ENCODE results near the gene CRLF2.
"Not testable (repeated sequence)": the region's sequence is repeated elsewhere in the genome, so short reads cannot be mapped to it uniquely, and the experiment has no call there.

Gene CRLF2

GRCh38 chrX:1215123-1215823 is 2.8 kb upstream of the CRLF2 start:
- DNase-seq (ENCODE audit: low read depth, low spot score), result no peak

DNA sequence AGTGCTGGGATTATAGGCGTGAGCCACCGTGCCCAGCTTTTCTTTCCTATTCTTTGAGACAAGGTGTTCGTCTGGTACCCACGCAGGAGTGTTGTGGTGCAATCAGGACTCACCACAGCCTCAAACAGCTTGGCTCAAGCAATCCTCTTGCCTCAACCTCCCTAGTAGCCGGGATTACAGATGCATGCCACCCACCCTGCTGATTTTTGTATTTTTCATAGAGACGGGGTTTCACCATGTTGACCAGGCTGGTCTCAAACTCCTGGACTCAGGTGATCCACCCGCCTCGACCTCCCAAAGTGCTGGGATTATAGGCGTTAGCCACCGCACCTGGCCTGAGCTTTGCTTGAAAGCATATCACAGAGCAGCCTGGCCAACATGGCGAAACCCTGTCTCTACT is 1.5 kb upstream of the CRLF2 start:
- DNase-seq (ENCODE audit: low read depth, low spot score), result no peak

GRCh38 chrX:1210844-1211243 is 1.6 kb downstream of the CRLF2 start:
- no peak for DNase-seq (ENCODE audit: low read depth, low spot score)

- no peak for DNase-seq (ENCODE audit: low read depth, low spot score)
Observed at GRCh38 chrX:1207496-1208025, 4.9 kb downstream of the CRLF2 start.

- DNase-seq (ENCODE audit: low read depth, low spot score), result no peak
Observed at GRCh38 chrX:1205681-1206611, 6.5 kb downstream of the CRLF2 start.

DNA sequence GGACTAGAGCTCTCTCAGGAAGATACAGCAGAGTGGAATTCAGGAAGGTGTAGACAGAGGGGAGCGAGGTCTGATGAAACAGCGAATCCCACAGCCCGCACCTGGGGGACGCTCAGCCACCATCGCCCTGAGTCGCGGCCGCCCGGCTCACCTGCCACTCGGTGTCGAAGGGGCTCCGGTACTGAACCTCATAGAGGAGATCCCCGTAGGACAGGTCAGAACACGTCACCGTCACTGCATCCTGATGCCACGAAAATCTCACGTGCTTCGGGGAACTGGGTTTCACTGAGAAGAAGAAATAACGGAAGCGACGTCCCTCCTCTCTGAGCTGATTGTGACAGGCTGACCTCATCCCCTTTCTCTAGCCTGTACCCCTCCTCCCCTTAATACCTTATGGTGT is 10.2 kb downstream of the CRLF2 start:
- no peak for DNase-seq (ENCODE audit: low read depth, low spot score)

DNA sequence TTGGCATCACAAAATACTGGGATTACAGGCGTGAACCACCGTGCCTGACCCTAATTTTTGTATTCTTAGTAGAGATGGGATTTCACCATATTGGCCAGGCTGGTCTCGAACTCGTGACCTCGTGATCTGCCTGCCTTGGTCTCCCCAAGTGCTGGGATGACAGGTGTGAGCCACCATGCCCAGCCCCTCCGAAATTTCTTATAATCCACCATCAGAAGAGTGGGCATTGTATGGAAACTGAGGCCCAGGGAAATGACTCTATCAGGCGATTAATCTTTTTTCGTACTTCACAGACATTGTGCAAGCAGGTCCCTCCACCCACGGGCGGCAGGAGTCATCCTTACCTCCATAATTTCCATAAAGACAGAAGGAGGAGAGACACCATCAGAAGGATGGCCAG is 16.0 kb downstream of the CRLF2 start:
- DNase-seq (ENCODE audit: low read depth, low spot score), result no peak

DNA sequence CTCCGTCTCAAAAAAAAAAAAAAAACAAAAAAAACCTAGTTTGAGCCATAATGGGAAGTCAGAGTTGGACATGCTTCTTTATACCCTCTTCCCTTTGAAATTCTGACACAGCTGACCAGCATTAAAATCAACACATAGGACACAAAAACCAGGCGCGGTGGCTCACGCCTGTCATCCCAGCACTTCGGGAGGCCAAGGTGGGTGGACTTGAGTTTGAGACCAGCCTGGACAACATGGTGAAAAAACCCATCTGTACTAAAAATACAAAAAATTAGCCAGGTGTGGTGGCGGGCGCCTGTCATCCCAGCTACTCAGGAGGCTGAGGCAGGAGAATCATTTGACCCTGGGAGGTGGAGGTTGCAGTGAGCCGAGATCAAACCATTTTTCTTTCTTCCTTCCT is 20.3 kb downstream of the CRLF2 start:
- not testable (repeated sequence) for DNase-seq (ENCODE audit: low read depth, low spot score)

DNA sequence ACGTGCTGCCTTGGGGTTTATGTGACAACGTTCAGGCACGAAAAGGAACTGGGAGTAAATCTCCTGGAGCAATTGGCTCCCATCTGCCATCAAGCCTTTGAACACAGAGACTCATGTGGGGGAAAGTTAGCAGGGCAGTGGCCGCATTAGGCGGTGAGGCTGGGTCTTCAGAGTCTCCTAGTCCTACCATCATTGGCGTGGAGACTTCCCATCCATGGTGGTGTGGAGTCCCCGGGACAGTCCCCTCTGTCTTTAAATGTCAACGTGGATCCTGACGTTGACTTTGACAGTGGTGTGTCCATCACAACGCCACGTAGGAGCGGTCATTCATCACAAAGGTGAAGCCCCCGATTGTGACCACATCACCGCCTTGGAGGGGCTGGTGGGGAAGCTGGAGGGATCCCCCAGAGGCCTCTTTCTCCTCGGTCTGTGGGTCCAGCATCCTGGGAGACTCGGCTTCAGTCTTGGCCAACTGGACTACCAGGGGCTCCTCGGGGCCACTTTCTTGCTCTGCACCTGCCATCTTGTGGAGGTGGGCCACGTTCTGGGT is 21.8 kb downstream of the CRLF2 start:
- DNase-seq (ENCODE audit: low read depth, low spot score), result no peak

DNA sequence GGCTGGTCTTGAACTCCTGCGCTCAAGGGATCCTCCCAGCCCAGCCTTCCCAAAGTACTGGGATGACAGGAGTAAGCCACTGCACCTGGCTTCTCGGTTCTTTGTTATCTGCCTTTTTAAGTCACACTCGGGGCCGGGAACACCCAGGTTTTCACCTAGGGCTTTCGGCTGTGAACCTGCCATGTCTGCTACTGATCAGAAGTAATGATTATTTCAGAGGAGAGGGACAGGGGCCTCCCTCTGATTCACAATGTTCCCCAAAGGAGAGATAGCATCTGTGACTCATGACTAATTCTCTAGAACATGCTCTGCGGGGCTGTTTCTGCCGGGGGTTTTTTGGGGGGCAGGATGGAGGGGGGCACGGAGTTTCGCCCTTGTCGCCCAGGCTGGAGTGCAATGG is 26.9 kb downstream of the CRLF2 start:
- no peak for DNase-seq (ENCODE audit: low read depth, low spot score)

GRCh38 chrX:1182211-1182610 is 30.2 kb downstream of the CRLF2 start:
- DNase-seq (ENCODE audit: low read depth, low spot score), result no peak

GRCh38 chrX:1181661-1182060 is 30.8 kb downstream of the CRLF2 start:
- DNase-seq (ENCODE audit: low read depth, low spot score), result not testable (repeated sequence)

DNA sequence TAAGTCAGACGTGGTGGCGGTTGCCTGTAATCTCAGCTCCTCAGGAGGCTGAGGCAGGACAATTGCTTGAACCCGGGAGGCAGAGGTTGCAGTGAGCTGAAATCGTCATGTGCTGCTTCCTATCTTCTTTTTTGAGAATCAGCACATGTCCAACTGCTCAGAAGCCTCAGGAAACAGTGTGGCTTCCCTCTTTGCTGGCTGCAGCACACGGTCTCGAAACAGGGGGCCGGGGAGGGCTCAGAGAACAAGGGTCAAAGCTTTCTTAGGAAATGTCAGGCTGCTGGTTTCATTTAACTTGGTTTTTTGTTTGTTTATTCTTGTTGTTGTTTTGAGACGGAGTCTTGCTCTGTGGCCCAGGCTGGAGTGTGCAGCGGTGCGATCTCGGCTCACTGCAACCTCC is 31.3 kb downstream of the CRLF2 start:
- no peak for DNase-seq (ENCODE audit: low read depth, low spot score)

DNA sequence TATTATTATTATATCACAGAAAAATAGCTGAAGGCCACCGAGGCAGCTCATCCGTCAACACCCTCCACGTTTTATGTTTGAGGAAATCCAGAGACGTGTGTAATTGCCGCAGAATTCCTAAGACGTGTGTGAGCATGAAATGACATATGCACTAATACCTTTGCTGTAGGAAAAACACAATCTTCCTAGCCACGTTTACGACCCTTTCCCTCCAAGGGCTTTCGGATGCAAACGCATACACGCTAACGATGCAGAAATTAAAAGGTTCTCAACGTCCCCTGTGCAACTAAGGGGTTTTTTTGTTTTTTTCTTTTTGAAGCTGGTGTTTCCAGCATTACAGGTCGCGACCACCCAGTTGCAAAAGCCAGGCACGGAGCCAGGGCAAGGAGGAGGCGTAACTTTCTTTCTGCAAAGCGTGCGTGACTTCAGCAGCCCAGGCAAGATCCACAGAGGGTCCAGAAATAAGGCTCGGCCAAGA is 33.8 kb downstream of the CRLF2 start:
- DNase-seq (ENCODE audit: low read depth, low spot score), result no peak

DNA sequence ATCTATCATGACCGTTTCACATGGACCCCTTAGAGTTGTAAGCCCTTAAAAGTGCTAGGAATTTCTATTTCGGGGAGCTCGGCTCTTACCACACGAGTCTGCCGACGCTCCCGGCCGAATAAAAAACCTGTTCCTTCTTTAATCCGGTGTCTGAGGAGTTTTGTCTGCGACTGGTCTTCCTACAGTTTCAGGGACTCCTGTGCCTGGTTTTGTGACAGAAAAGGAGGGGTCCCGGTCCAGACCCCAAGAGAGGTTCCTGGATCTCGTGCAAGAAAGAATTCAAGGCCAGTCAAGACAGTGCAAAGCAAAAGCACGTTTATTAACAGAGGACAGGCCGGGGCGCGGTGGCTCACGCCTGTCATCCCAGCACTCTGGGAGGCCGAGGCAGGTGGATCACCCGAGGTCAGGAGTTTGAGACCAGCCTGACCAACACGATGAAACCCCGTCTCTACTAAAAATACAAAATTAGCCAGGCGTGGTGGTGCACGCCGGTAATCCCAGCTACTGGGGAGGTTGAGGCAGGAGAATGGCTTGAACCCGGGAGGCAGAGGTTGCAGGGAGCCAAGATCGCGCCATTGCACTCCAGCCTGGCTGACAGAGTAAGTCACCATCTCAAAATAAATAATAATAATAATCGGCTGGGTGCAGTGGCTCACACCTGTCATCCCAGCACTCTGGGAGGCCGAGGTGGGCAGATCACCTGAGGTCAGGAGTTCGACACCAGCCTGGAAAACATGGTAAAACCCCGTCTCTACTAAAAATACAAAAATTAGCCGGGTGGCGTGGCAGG is 35.7 kb downstream of the CRLF2 start:
- not testable (repeated sequence) for DNase-seq (ENCODE audit: low read depth, low spot score)

- not testable (repeated sequence) for DNase-seq (ENCODE audit: low read depth, low spot score)
Observed at GRCh38 chrX:1174609-1175545, 37.6 kb downstream of the CRLF2 start.

GRCh38 chrX:1173435-1173834 is 39.0 kb downstream of the CRLF2 start:
- DNase-seq (ENCODE audit: low read depth, low spot score), result not testable (repeated sequence)

DNA sequence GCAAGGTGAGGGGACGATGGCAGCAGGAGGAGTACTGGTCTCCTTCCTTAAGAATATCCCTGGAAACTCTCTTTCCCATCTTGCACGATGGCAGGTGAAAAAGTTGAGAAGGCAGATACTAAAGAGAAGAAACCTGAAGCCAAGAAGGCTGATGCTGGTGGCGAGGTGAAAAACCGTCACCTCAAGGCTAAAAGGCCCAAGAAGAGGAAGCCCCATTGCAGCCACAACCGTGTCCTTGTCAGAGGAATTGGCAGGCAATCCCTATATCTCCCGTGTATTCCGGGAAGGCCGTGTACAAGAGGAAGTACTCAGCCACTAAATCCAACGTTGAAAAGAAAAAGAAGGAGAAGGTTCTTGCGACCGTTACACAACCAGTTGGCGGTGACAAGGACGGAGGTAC is 40.0 kb downstream of the CRLF2 start:
- no peak for DNase-seq (ENCODE audit: low read depth, low spot score)

DNA sequence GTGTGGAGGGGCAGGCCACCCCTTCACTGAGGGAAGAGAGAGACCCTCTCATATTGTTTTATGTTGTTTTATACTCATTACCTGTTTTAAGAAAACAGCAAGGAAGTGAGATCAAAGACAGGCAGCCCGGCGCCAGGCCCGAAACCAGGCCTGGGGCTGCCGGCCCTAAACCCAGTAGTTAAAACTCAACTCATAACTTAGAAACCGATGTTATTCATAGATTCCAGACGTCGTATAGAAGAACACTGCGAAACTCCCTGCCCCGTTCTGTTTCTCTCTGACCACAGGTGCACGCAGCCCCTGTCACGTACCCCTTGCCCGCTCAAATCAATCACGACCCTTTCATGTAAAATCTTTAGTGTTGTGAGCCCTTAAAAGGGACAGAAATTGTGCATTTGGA is 40.5 kb downstream of the CRLF2 start:
- not testable (repeated sequence) for DNase-seq (ENCODE audit: low read depth, low spot score)

GRCh38 chrX:1170243-1170642 is 42.2 kb downstream of the CRLF2 start:
- no peak for DNase-seq (ENCODE audit: low read depth, low spot score)
